NB4 (cell line): ENCODE data around the gene TLX2.

Source experiments
- DNase-seq: peaks from one replicate; pipeline ENCODE4 v3.0.0; 2010; ENCODE audit warnings: low read depth
- H3K4me3 ChIP-seq: one replicate; pipeline ENCODE4 v1.5.1; 2011; ENCODE audit warnings: mild to moderate bottlenecking, low read depth, low read length, moderate library complexity
- CTCF ChIP-seq: IDR thresholded peaks from one replicate; pipeline ENCODE4 v1.5.1; 2012; ENCODE audit warnings: low read depth, low read length
- MAX ChIP-seq: IDR thresholded peaks from 2 replicates; pipeline ENCODE4 v1.6.1; 2011; ENCODE audit warnings: low read depth, low read length
- MYC ChIP-seq: IDR thresholded peaks from 2 replicates; pipeline ENCODE4 v1.6.1; 2011; ENCODE audit warnings: low read depth, low read length
- POLR2A ChIP-seq: IDR thresholded peaks from 2 replicates; pipeline ENCODE4 v1.6.1; 2011; ENCODE audit warnings: mild to moderate bottlenecking; ENCODE audit not compliant: insufficient read length; ENCODE audit errors: extremely low read depth

The TLX2 gene

GRCh38 chr2:74551530-74551929, 37.3 kb downstream of the TLX2 start:
- TF ChIP-seq MYC (no peak), POLR2A (no peak), CTCF (no peak), MAX (no peak)
- H3K4me3 ChIP-seq = no peak overlapping the region
- DNase-seq = no peak

- no peak for TF ChIP-seq CTCF
- TF ChIP-seq MYC = no peak
- TF ChIP-seq POLR2A = no peak
- no peak for TF ChIP-seq MAX
- DNase-seq = no peak
- no peak overlapping the region for H3K4me3 ChIP-seq
These were observed 38.0 kb downstream of the TLX2 start for GRCh38 chr2:74551942-74552913.

- peak overlapping the region; percentile 8 for H3K4me3 ChIP-seq
- TF ChIP-seq MAX = no peak
- no peak for TF ChIP-seq CTCF
- TF ChIP-seq MYC = no peak
- no peak for TF ChIP-seq POLR2A
- DNase-seq = peak; percentile 52
These were observed 38.9 kb downstream of the TLX2 start for GRCh38 chr2:74552914-74553811.

GRCh38 chr2:74553892-74554819, 39.9 kb downstream of the TLX2 start, which contains the start of the genes DOK1 and LOXL3:
Gene DOK1, plus strand, starts transcription at chr2:74554720. Its CDS starts 35 bp downstream, at chr2:74554755.
Gene LOXL3, minus strand, starts transcription at chr2:74553942. Its CDS starts 1,308 bp downstream, at chr2:74552634.
- peak within 1 kb of the TSS; percentile 96 for H3K4me3 ChIP-seq
- TF ChIP-seq MAX = no peak
- TF ChIP-seq POLR2A = peak; percentile 40
- TF ChIP-seq MYC = no peak
- no peak for TF ChIP-seq CTCF
- DNase-seq = peak; percentile 86

- DNase-seq = peak; percentile 75
- peak overlapping the region; percentile 96 for H3K4me3 ChIP-seq
These were observed 40.7 kb downstream of the TLX2 start for GRCh38 chr2:74554820-74555531.

More at GRCh38 chr2:74554820-74555531, 40.7 kb downstream of the TLX2 start:
- TF ChIP-seq CTCF (no peak), MYC (no peak), MAX (no peak), POLR2A (peak; percentile 26)
